Endothelial cell of umbilical vein (primary cell): ENCODE results near the gene BABAM2. TPM values are rescaled to one million over a fixed set of nuclear protein-coding genes. Genes with fewer than 3 reads are reported as not detected.

Experiments used
- BruUV-seq: library from RNA; stranded (reverse); fragments of 400-500 nt; replicated peaks from 2 replicates; lab custom pipeline; 2021; lab: Mats Ljungman, UMichigan
- CTCF ChIA-PET: fragments of 300-600, 350-600 bp; sonication (Branson Sonifier 250); formaldehyde crosslinking; loops from one replicate; lab custom pipeline; 2021; ENCODE audit warnings: antibody characterized with exemption, inconsistent platforms; lab: Charles Lee
- POLR2A ChIA-PET: fragments of 300-600, 350-600 bp; sonication (Branson Sonifier 250); formaldehyde crosslinking; loops from one replicate; lab custom pipeline; 2021; ENCODE audit warnings: antibody characterized with exemption, inconsistent platforms; lab: Charles Lee
- DNase-seq: peaks from one replicate; pipeline ENCODE4 v3.0.0-alpha.2; 2011; ENCODE audit warnings: low read depth, low spot score
- FAIRE-seq: peaks from 2 replicates; lab custom pipeline; 2011; peaks lifted over from hg19 to GRCh38; lab: Jason Lieb, UNC
- H2AFZ ChIP-seq: 2 replicates; pipeline ENCODE4 v1.6.0; 2012; ENCODE audit warnings: low read depth, low read length, control low read depth, inconsistent platforms
- H3K27ac ChIP-seq: 2 replicates; pipeline ENCODE4 v1.5.1; 2011; ENCODE audit warnings: low read depth, mild to moderate bottlenecking, control low read depth, low read length, moderate library complexity; ENCODE audit not compliant: insufficient read depth
- H3K27me3 ChIP-seq, 2 experiments: 2 replicates each; pipeline versions ENCODE4 v1.6.0 to v1.6.1; 2011; ENCODE audit warnings: low read length in 2 of 2, mixed read lengths in 1 of 2; ENCODE audit not compliant: control insufficient read depth in 2 of 2, insufficient read depth in 2 of 2
- H3K36me3 ChIP-seq, 2 experiments: 2 replicates in 1 of 2; 3 replicates in 1 of 2; pipeline ENCODE4 v1.5.1; 2011; ENCODE audit warnings: low read length in 2 of 2, mild to moderate bottlenecking in 1 of 2, moderate library complexity in 1 of 2; ENCODE audit not compliant: control insufficient read depth in 2 of 2, insufficient read depth in 2 of 2; ENCODE audit errors: extremely low read depth in 1 of 2
- H3K4me1 ChIP-seq: 3 replicates; pipeline ENCODE4 v1.5.1; 2011; ENCODE audit warnings: mild to moderate bottlenecking, low read length; ENCODE audit not compliant: control insufficient read depth, insufficient read depth; ENCODE audit errors: extremely low read depth
- H3K4me2 ChIP-seq: 2 replicates; pipeline ENCODE4 v1.6.1; 2011; ENCODE audit warnings: low read length, control low read depth, mixed read lengths; ENCODE audit not compliant: insufficient read depth
- H3K4me3 ChIP-seq, 3 experiments: fragments of 200-600 bp in 1 of 3; sonication (generic), shearing (Covaris generic) in 1 of 3; replicated peaks in 1 of 3; 2 replicates each; pipeline ENCODE4 v1.5.1; 2011 to 2016; ENCODE audit warnings: control low read depth in 3 of 3, low read length in 3 of 3, mild to moderate bottlenecking in 2 of 3, inconsistent platforms in 1 of 3, low read depth in 1 of 3, moderate library complexity in 1 of 3; ENCODE audit not compliant: insufficient read depth in 1 of 3
- H3K79me2 ChIP-seq: 2 replicates; pipeline ENCODE4 v1.6.0; 2012; ENCODE audit warnings: low read length, inconsistent platforms; ENCODE audit not compliant: control insufficient read depth, insufficient read depth
- H3K9ac ChIP-seq: replicated peaks from 2 replicates; pipeline ENCODE3; 2011; ENCODE audit warnings: low read length, control low read depth; ENCODE audit not compliant: insufficient read depth; ENCODE audit errors: extremely low read depth
- H3K9me1 ChIP-seq: replicated peaks from 3 replicates; pipeline ENCODE4 v1.6.0; 2011; ENCODE audit warnings: mild to moderate bottlenecking, low read length; ENCODE audit not compliant: control insufficient read depth, insufficient read depth; ENCODE audit errors: extremely low read depth
- H3K9me3 ChIP-seq: replicated peaks from 2 replicates; pipeline ENCODE4 v1.5.1; 2012; ENCODE audit warnings: low read length, inconsistent platforms; ENCODE audit not compliant: control insufficient read depth, insufficient read depth
- H4K20me1 ChIP-seq: replicated peaks from 2 replicates; pipeline ENCODE3; 2011; ENCODE audit warnings: mild to moderate bottlenecking, low read length; ENCODE audit not compliant: control insufficient read depth, insufficient read depth; ENCODE audit errors: extremely low read depth
- CTCF ChIP-seq, 2 donors: IDR thresholded peaks; 1 replicate in 1 of 2; 2 replicates in 1 of 2; pipeline ENCODE4 v1.5.1; 2011; ENCODE audit warnings: low read length in 2 of 2, mild to moderate bottlenecking in 2 of 2, moderate library complexity in 2 of 2, control low read depth in 1 of 2, inconsistent platforms in 1 of 2, low read depth in 1 of 2; ENCODE audit not compliant: insufficient read depth in 1 of 2; ENCODE audit errors: extremely low read depth in 1 of 2
- EZH2 ChIP-seq: IDR thresholded peaks from 2 replicates; pipeline ENCODE4 v1.6.1; 2012; ENCODE audit warnings: borderline replicate concordance, low read depth, mild to moderate bottlenecking, moderate library complexity, low read length, inconsistent platforms; ENCODE audit not compliant: severe bottlenecking
- FOS ChIP-seq: IDR thresholded peaks from 2 replicates; pipeline ENCODE4 v1.6.1; 2011; ENCODE audit warnings: mild to moderate bottlenecking, low read length, moderate library complexity, borderline replicate concordance; ENCODE audit not compliant: insufficient read depth
- GATA2 ChIP-seq: IDR thresholded peaks from 2 replicates; pipeline ENCODE4 v1.7.0; 2011; ENCODE audit warnings: low read depth, mild to moderate bottlenecking, moderate library complexity, mixed read lengths, low read length; ENCODE audit not compliant: insufficient read length, insufficient read depth
- JUN ChIP-seq: IDR thresholded peaks from 2 replicates; pipeline ENCODE4 v1.6.1; 2011; ENCODE audit warnings: borderline replicate concordance, low read depth; ENCODE audit not compliant: insufficient read length, insufficient read depth
- MYC ChIP-seq: IDR thresholded peaks from one replicate; pipeline ENCODE4 v1.6.1; 2011; ENCODE audit warnings: mild to moderate bottlenecking, low read depth, low read length
- POLR2A ChIP-seq: IDR thresholded peaks from 2 replicates; pipeline ENCODE4 v1.6.1; 2012; ENCODE audit warnings: low read depth, mild to moderate bottlenecking, control low read depth, low read length
- POLR2AphosphoS5 ChIP-seq: IDR thresholded peaks from 2 replicates; pipeline ENCODE4 v1.6.1; 2012; ENCODE audit warnings: low read depth, mild to moderate bottlenecking, control low read depth, low read length, moderate library complexity; ENCODE audit not compliant: insufficient read depth
- dilution Hi-C: fragments of 300-500 bp; cut with MboI; formaldehyde crosslinking; loops from one replicate; pipeline ENCODE4 v1.15.0; 2019; ENCODE audit warnings: low sequenced_read_pairs; ENCODE audit not compliant: extremely low pct_ligation_motif_present
- intact Hi-C: fragments of 100-400 bp; cut with micrococcal nuclease; formaldehyde crosslinking; loops from one replicate; pipeline ENCODE4 v1.10.0; 2022
- polyA plus RNA-seq, 4 experiments: library from polyadenylated mRNA; depleted of rRNA in 3 of 4; stranded (reverse) in 3 of 4; unstranded in 1 of 4; fragments of >200 nt; gene quantifications; 2 replicates each; pipeline versions ENCODE4 v1.2.1 to v1.2.3, GENCODE V29; 2011 to 2012; ENCODE audit warnings: missing spikeins in 1 of 4
- total RNA-seq: library from RNA; stranded (reverse); gene quantifications from 2 replicates; pipeline ENCODE4 v1.2.3, GENCODE V29; 2021
- TF ChIP-seq, protein P1 (sequence below): IDR thresholded peaks from 2 replicates; pipeline ENCODE4 v1.6.1; 2011; ENCODE audit not compliant: insufficient read depth, insufficient read length

Gene BABAM2
- total and polyA plus RNA-seq, 2 donors (not counting 3 experiments of a cell fraction or from before 2014, with no cell fraction given): 19.9 to 27.6 TPM

DNA sequence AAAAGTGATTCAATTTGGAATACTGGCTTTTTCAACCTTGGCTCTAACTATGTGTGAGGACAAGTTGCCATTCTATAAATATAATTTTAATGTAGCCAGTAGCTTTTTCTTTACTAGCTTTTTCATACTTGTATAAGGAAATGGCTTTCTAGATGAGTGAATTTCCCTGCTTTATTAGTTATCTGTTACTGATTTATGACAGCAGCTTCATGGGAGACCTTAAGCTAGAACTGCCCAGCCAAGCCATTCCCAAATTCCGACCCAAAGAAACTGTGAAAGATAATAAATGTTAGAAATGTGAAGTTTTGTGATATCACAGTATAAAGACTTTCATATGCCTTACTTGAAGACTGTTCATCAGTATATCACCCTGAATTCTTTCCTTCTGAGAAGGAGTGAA, 32.3 kb downstream of the BABAM2 start:
- CTCF ChIA-PET: no interaction called here
- dilution Hi-C loops: no loop called here
- no peaks in the 10 kb centered on the region for H4K20me1 ChIP-seq
- no peaks in the 10 kb centered on the region for H3K36me3 ChIP-seq
- no peak overlapping the region for H2AFZ ChIP-seq
- no peak overlapping the region for H3K4me2 ChIP-seq
- POLR2A ChIA-PET: no interaction called here
- peaks cover 17% of the 10 kb centered on the region for H3K4me1 ChIP-seq
- H3K27me3 ChIP-seq: no peaks in the 10 kb centered on the region
- H3K4me3 ChIP-seq: no peak overlapping the region
- FAIRE-seq (no peak), DNase-seq (no peak)
- BruUV-seq: no TSS peak
- no peaks in the 10 kb centered on the region for H3K79me2 ChIP-seq
- intact Hi-C loops: no loop called here
- H3K9me3 ChIP-seq: no peaks in the 10 kb centered on the region
- no peaks in the 10 kb centered on the region for H3K9me1 ChIP-seq
- no peak overlapping the region for H3K27ac ChIP-seq
- TF ChIP-seq, protein P1, sequence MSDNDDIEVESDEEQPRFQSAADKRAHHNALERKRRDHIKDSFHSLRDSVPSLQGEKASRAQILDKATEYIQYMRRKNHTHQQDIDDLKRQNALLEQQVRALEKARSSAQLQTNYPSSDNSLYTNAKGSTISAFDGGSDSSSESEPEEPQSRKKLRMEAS: no peak
- TF ChIP-seq MYC (no peak), EZH2 (no peak), GATA2 (no peak)
- H3K9ac ChIP-seq: no peak overlapping the region

DNA sequence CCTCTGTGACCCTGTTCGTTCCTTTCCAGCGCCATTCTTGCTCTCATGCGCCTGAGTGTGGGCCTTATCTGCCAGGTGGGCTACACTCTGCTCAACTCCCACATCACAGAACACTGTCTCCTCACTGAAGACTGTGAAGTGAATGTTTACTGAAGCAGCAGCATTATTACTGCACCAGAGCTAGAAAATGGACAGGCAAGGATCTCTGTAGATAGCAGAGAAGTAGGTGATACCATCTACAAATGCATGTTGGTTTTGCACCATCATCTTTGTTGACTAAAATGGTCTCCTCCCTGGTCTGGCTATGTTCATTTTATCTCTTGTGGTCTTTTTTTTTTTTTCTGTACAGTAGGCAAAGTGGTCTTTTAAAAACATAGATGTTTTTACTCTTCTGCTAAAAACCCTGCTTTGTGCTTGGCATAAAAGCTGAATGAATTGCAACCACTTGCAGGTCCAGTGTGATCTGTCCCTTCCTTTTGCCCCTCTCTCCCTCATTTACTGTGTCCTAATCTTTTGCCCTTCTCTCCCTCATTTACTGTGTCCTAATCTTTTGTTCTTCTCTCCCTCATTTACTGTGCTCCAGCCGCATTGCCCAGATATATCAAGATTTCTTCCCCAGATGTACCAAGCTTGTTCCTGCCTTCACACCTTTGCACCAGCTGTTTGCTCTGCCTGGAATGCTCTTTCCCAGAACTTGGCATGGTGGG, 35.4 kb downstream of the BABAM2 start:
- dilution Hi-C loops: no loop called here
- intact Hi-C loops: no loop called here

More for the DNA sequence above, 35.4 kb downstream of the BABAM2 start:
- no peaks in the 10 kb centered on the region for H3K27me3 ChIP-seq
- CTCF ChIA-PET: interaction anchor here (0.7 to 1.1 kb wide), 4 partner anchors 11 to 203 kb away, joined by 3 to 5 read pairs (median 3); no protein-coding TSS in a partner anchor
- H3K4me1 ChIP-seq: peaks cover 10% of the 10 kb centered on the region
- H3K4me2 ChIP-seq: no peak overlapping the region
- POLR2A ChIA-PET: no interaction called here
- H2AFZ ChIP-seq: no peak overlapping the region
- H3K27ac ChIP-seq: no peak overlapping the region
- H3K36me3 ChIP-seq: peaks cover 0 to 3% of the 10 kb centered on the region in 2 experiments
- H3K79me2 ChIP-seq: no peaks in the 10 kb centered on the region
- H3K9me3 ChIP-seq: no peaks in the 10 kb centered on the region
- FAIRE-seq: no peak
- no peaks in the 10 kb centered on the region for H3K9me1 ChIP-seq
- BruUV-seq: no TSS peak
- no peak overlapping the region for H3K9ac ChIP-seq
- TF ChIP-seq GATA2 (no peak), POLR2AphosphoS5 (no peak), EZH2 (no peak), JUN (no peak), FOS (no peak), CTCF (IDR thresholded peaks at IDR 0.05; ENCODE audit: extremely low read depth in 1 of 2, insufficient read depth in 1 of 2, low read depth in 1 of 2, low read length in 2 of 2) (no peak), MYC (no peak), POLR2A (no peak)
- H4K20me1 ChIP-seq: no peaks in the 10 kb centered on the region
- no peak for DNase-seq
- no peak overlapping the region for H3K4me3 ChIP-seq
